Liver (tissue), 9 donors: ENCODE results near the gene GRM6. TPM values are rescaled to one million over a fixed set of nuclear protein-coding genes. Genes with fewer than 3 reads are reported as not detected.

ENCODE experiments used
- DNase-seq: peaks from one replicate; pipeline ENCODE4 v3.0.0-alpha.2; 2017; ENCODE audit warnings: low spot score
- H3K27ac ChIP-seq, 2 donors: one replicate each; pipeline ENCODE4 v1.7.0; 2013; ENCODE audit warnings: inconsistent platforms in 2 of 2, low read length in 2 of 2, control low read depth in 1 of 2, low read depth in 1 of 2, mild to moderate bottlenecking in 1 of 2
- H3K27me3 ChIP-seq, 4 donors: one replicate each; pipeline versions ENCODE4 v1.6.1 to v1.7.0; 2013; ENCODE audit warnings: low read length in 3 of 4, inconsistent platforms in 1 of 4, mild to moderate bottlenecking in 1 of 4, moderate library complexity in 1 of 4; ENCODE audit not compliant: control insufficient read depth in 4 of 4, insufficient read depth in 4 of 4
- H3K36me3 ChIP-seq, 4 donors: one replicate each; pipeline versions ENCODE4 v1.6.1 to v1.7.0; 2013; ENCODE audit warnings: low read length in 3 of 4, mild to moderate bottlenecking in 3 of 4, low read depth in 1 of 4, moderate library complexity in 1 of 4; ENCODE audit not compliant: control insufficient read depth in 4 of 4, insufficient read depth in 3 of 4
- H3K4me1 ChIP-seq, 4 donors: one replicate each; pipeline versions ENCODE4 v1.6.1 to v1.7.0; 2013; ENCODE audit warnings: low read length in 3 of 4, mild to moderate bottlenecking in 3 of 4, moderate library complexity in 1 of 4; ENCODE audit not compliant: control insufficient read depth in 4 of 4, insufficient read depth in 4 of 4
- H3K4me3 ChIP-seq, 3 donors: one replicate each; pipeline versions ENCODE4 v1.6.1 to v1.7.0; 2013; ENCODE audit warnings: low read length in 3 of 3, control low read depth in 1 of 3, low read depth in 1 of 3, mild to moderate bottlenecking in 1 of 3
- H3K9ac ChIP-seq, 2 donors: one replicate each; pipeline ENCODE4 v1.7.0; 2013; ENCODE audit warnings: low read length in 2 of 2, mild to moderate bottlenecking in 2 of 2, moderate library complexity in 2 of 2, control low read depth in 1 of 2, low read depth in 1 of 2
- H3K9me3 ChIP-seq, 4 donors: one replicate each; pipeline versions ENCODE4 v1.6.1 to v1.7.0; 2013; ENCODE audit warnings: low read length in 3 of 4; ENCODE audit not compliant: control insufficient read depth in 4 of 4
- EGR1 ChIP-seq, 2 donors: IDR thresholded peaks; 2 replicates each; pipeline ENCODE4 v1.6.1; 2016 to 2018; ENCODE audit warnings: antibody characterized with exemption in 2 of 2, low read depth in 2 of 2
- FOXA1 ChIP-seq: IDR thresholded peaks from 2 replicates; pipeline ENCODE4 v1.6.1; 2016; ENCODE audit warnings: antibody characterized with exemption
- FOXA2 ChIP-seq: IDR thresholded peaks from 2 replicates; pipeline ENCODE4 v1.6.1; 2016; ENCODE audit warnings: antibody characterized with exemption
- GABPA ChIP-seq, 2 donors: IDR thresholded peaks in 1 of 2; conservative IDR thresholded peaks in 1 of 2; 2 replicates each; pipeline ENCODE4 v1.6.1; 2016; ENCODE audit warnings: antibody characterized with exemption in 2 of 2, mild to moderate bottlenecking in 1 of 2, moderate library complexity in 1 of 2
- HNF4A ChIP-seq, 2 donors: conservative IDR thresholded peaks; 2 replicates each; pipeline ENCODE4 v1.6.1; 2016; ENCODE audit warnings: antibody characterized with exemption in 2 of 2, mild to moderate bottlenecking in 2 of 2
- HNF4G ChIP-seq: IDR thresholded peaks from 2 replicates; pipeline ENCODE4 v1.6.1; 2016; ENCODE audit warnings: antibody characterized with exemption
- JUND ChIP-seq, 2 donors: IDR thresholded peaks; 2 replicates each; pipeline ENCODE4 v1.6.1; 2016; ENCODE audit warnings: antibody characterized with exemption in 2 of 2
- NR2F2 ChIP-seq: IDR thresholded peaks from 2 replicates; pipeline ENCODE4 v1.6.1; 2016; ENCODE audit warnings: antibody characterized with exemption
- RAD21 ChIP-seq, 2 donors: IDR thresholded peaks; 2 replicates each; pipeline ENCODE4 v1.6.1; 2016; ENCODE audit warnings: antibody characterized with exemption in 2 of 2, mild to moderate bottlenecking in 2 of 2
- RXRA ChIP-seq, 2 donors: IDR thresholded peaks; 2 replicates each; pipeline ENCODE4 v1.6.1; 2017 to 2018; ENCODE audit warnings: antibody characterized with exemption in 2 of 2, mild to moderate bottlenecking in 1 of 2
- SP1 ChIP-seq: IDR thresholded peaks from 2 replicates; pipeline ENCODE4 v1.6.1; 2018; ENCODE audit warnings: antibody characterized with exemption, mild to moderate bottlenecking
- TAF1 ChIP-seq: conservative IDR thresholded peaks from 2 replicates; pipeline ENCODE4 v1.6.1; 2016; ENCODE audit warnings: antibody characterized with exemption, mild to moderate bottlenecking
- YY1 ChIP-seq: IDR thresholded peaks from 2 replicates; pipeline ENCODE4 v1.6.1; 2016; ENCODE audit warnings: antibody characterized with exemption, mild to moderate bottlenecking
- WGBS: extraction: QIAGEN DNeasy Blood & Tissue Kit; methylation state at CpG from one replicate; pipeline ENCODE4 v1.1.7; 2013; 5-methylcytosine and 5-hydroxymethylcytosine counted together
- polyA plus RNA-seq, 2 donors: library from polyadenylated mRNA; stranded (reverse) in 1 of 2; unstranded in 1 of 2; fragments of 200-250 nt in 1 of 2; fragments of >200 nt in 1 of 2; fragmentation: Nextera tagmentation in 1 of 2; extraction: Ambion mirVana in 1 of 2; gene quantifications; one replicate each; pipeline versions ENCODE4 v1.2.1 to v1.2.3, GENCODE V29; 2013 to 2015
- total RNA-seq, 2 donors: library from RNA; depleted of rRNA; stranded (reverse); fragments of >200 nt; gene quantifications; one replicate each; pipeline ENCODE4 v1.2.3, GENCODE V29; 2014
- TF ChIP-seq, protein P1 (sequence below): IDR thresholded peaks from 2 replicates; pipeline ENCODE4 v1.6.1; 2016; ENCODE audit warnings: antibody characterized with exemption
- TF ChIP-seq, protein P2 (sequence below): IDR thresholded peaks from 2 replicates; pipeline ENCODE4 v1.6.1; 2016; ENCODE audit warnings: antibody characterized with exemption
- TF ChIP-seq, protein P3 (sequence below): fragments of 150-350 bp; IDR thresholded peaks from 2 replicates; pipeline ENCODE4 v1.5.1; 2017; ENCODE audit warnings: improper control_type of control experiment, low read depth, low read length; ENCODE audit not compliant: missing input control
- TF ChIP-seq, protein P4 (sequence below): IDR thresholded peaks from 2 replicates; pipeline ENCODE4 v1.6.1; 2016; ENCODE audit warnings: antibody characterized with exemption, mild to moderate bottlenecking
- donor health status: healthy.
- donor health status: healthy.
- donor health status: healthy.
- donor health status: healthy.
- donor health status: healthy.

GRM6 gene
- total and polyA plus RNA-seq, 4 donors = 0.23 TPM; not detected in 3

DNA sequence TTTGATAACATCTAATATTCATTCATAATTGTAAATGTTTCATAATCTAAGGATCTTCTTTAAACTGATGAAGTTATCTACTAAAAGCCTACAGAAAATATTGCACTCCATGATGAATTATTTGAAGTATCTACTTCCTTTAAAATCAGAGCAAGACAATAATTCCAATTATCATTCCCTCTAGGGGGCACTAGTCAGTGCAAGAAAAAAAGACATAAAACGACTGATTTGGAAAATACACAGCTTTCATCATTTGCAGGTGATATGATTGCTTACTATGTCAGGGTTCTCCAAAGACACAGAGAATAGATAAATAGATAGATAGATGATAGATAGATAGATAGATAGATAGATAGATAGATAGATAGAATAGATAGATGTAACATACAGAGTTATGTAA lies 13.5 kb upstream of the GRM6 start:
- Histone ChIP-seq H3K36me3 (peaks cover 0 to 2% (median 0%) of the 10 kb centered on the region in 4 donors), H3K9ac (no peak overlapping the region), H3K27ac (no peak overlapping the region), H3K4me3 (no peak overlapping the region), H3K9me3 (peaks cover 9 to 24% (median 22%) of the 10 kb centered on the region in 4 donors), H3K27me3 (no peaks in the 10 kb centered on the region), H3K4me1 (no peaks in the 10 kb centered on the region)
- DNase-seq = no peak
- TF ChIP-seq RAD21 (IDR thresholded peaks at IDR 0.05) (no peak), EGR1 (IDR thresholded peaks at IDR 0.05; ENCODE audit: low read depth in 2 of 2) (no peak), FOXA2 (no peak), NR2F2 (no peak), GABPA (IDR thresholded peaks at IDR 0.05 in 1 of 2, conservative IDR thresholded peaks at IDR 0.05 in 1 of 2) (no peak), YY1 (no peak), HNF4A (conservative IDR thresholded peaks at IDR 0.05) (no peak), HNF4G (no peak), SP1 (no peak), TAF1 (no peak), FOXA1 (no peak), JUND (IDR thresholded peaks at IDR 0.05) (no peak), RXRA (IDR thresholded peaks at IDR 0.05) (no peak)
- TF ChIP-seq, protein P1, sequence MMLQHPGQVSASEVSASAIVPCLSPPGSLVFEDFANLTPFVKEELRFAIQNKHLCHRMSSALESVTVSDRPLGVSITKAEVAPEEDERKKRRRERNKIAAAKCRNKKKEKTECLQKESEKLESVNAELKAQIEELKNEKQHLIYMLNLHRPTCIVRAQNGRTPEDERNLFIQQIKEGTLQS = no peak
- TF ChIP-seq, protein P2, sequence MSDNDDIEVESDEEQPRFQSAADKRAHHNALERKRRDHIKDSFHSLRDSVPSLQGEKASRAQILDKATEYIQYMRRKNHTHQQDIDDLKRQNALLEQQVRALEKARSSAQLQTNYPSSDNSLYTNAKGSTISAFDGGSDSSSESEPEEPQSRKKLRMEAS = no peak
- TF ChIP-seq, protein P3, sequence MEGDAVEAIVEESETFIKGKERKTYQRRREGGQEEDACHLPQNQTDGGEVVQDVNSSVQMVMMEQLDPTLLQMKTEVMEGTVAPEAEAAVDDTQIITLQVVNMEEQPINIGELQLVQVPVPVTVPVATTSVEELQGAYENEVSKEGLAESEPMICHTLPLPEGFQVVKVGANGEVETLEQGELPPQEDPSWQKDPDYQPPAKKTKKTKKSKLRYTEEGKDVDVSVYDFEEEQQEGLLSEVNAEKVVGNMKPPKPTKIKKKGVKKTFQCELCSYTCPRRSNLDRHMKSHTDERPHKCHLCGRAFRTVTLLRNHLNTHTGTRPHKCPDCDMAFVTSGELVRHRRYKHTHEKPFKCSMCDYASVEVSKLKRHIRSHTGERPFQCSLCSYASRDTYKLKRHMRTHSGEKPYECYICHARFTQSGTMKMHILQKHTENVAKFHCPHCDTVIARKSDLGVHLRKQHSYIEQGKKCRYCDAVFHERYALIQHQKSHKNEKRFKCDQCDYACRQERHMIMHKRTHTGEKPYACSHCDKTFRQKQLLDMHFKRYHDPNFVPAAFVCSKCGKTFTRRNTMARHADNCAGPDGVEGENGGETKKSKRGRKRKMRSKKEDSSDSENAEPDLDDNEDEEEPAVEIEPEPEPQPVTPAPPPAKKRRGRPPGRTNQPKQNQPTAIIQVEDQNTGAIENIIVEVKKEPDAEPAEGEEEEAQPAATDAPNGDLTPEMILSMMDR = no peak
- TF ChIP-seq, protein P4, sequence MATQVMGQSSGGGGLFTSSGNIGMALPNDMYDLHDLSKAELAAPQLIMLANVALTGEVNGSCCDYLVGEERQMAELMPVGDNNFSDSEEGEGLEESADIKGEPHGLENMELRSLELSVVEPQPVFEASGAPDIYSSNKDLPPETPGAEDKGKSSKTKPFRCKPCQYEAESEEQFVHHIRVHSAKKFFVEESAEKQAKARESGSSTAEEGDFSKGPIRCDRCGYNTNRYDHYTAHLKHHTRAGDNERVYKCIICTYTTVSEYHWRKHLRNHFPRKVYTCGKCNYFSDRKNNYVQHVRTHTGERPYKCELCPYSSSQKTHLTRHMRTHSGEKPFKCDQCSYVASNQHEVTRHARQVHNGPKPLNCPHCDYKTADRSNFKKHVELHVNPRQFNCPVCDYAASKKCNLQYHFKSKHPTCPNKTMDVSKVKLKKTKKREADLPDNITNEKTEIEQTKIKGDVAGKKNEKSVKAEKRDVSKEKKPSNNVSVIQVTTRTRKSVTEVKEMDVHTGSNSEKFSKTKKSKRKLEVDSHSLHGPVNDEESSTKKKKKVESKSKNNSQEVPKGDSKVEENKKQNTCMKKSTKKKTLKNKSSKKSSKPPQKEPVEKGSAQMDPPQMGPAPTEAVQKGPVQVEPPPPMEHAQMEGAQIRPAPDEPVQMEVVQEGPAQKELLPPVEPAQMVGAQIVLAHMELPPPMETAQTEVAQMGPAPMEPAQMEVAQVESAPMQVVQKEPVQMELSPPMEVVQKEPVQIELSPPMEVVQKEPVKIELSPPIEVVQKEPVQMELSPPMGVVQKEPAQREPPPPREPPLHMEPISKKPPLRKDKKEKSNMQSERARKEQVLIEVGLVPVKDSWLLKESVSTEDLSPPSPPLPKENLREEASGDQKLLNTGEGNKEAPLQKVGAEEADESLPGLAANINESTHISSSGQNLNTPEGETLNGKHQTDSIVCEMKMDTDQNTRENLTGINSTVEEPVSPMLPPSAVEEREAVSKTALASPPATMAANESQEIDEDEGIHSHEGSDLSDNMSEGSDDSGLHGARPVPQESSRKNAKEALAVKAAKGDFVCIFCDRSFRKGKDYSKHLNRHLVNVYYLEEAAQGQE = no peak
- WGBS = 24% methylated on average over 1 of the region's 1 CpG

- H3K36me3 ChIP-seq = no peaks in the 10 kb centered on the region
- no peak overlapping the region for H3K27ac ChIP-seq
- no peaks in the 10 kb centered on the region for H3K4me1 ChIP-seq
- no peak overlapping the region for H3K4me3 ChIP-seq
- no peaks in the 10 kb centered on the region for H3K27me3 ChIP-seq
- TF ChIP-seq EGR1 (IDR thresholded peaks at IDR 0.05; ENCODE audit: low read depth in 2 of 2) (no peak), RAD21 (IDR thresholded peaks at IDR 0.05) (no peak)
- no peak for DNase-seq
- no peak overlapping the region for H3K9ac ChIP-seq
- peaks cover 5 to 16% (median 12%) of the 10 kb centered on the region in 4 donors for H3K9me3 ChIP-seq
- WGBS = 77% methylated on average over 2 of the region's 2 CpGs
These were observed 11.4 kb upstream of the GRM6 start for GRCh38 chr5:179006564-179006963.
